Dermis microvascular lymphatic vessel endothelial cell (primary cell): ENCODE results near the gene PIGH. TPM values are rescaled to one million over a fixed set of nuclear protein-coding genes. Genes with fewer than 3 reads are reported as not detected.
"Not testable (repeated sequence)": the region's sequence is repeated elsewhere in the genome, so short reads cannot be mapped to it uniquely, and the experiment has no call there.

ENCODE experiments used
- DNase-seq, 2 donors: peaks; one replicate each; pipeline versions ENCODE4 v3.0.0 to v3.0.0-alpha.2; 2010; ENCODE audit warnings: low read depth in 2 of 2
- total RNA-seq: library from RNA; depleted of rRNA; stranded (reverse); fragments of >200 nt; gene quantifications from 2 replicates; pipeline ENCODE4 v1.2.1, GENCODE V29; 2014

The PIGH gene
- total RNA-seq, 1 donor from 2014 or later: 9.2 TPM

DNA sequence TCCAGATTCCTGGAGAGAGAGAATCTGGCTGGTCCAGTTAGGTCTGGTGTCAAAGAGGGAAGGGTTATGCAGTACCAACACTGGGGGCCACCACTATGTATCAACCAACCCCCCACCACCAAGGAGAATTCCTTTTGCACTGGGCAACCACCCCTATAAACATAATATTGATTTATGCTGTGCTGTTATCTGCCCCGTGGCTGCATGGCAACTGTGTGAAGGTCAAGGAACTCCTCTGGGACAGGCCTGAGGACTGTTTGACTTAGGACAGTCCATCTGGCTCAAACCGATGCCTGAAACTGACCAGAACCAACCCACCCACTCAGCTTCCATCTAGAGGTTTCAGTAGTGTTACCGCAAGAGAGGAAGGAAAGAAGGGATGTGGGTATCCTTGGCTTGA lies 46.5 kb downstream of the PIGH start:
- DNase-seq: no peak

DNA sequence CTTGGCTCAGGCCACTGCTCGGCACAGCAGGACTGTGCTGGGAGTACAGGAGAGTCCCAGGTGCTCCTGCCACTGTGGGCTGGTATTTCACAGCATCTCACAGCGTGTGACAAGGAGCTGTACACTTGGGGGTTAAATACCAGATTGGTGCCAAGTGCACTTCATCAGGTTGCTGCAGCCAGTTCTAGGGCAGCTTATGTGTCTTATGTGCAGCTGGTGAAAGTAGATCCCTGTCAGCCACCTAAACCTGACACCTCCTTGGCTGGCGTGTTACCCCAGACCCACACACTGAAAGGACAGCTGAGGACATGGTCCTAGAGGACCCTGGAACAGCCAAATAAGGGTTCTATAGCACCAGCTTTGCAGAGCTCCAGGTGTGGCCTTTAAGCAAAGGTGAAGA lies 48.1 kb downstream of the PIGH start:
- no peak for DNase-seq

DNA sequence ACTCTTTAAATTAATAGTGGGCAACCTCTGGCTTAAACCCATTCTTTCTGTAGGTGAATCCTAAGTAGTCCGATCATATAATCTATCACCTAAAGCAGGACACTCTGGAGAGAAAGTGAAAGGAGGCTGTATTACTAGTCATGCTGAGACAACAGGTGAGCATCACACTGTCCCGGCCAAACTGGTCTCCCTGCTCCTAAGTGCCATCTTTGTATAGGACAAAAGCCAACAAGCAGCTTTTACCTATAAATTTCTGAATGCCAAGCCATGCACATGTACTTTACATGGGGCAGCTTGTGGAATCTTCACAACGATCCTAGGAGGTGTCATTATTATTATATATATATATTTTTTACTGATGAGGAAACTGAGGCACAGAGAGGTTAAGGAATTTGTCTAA lies 48.9 kb downstream of the PIGH start:
- no peak for DNase-seq

DNA sequence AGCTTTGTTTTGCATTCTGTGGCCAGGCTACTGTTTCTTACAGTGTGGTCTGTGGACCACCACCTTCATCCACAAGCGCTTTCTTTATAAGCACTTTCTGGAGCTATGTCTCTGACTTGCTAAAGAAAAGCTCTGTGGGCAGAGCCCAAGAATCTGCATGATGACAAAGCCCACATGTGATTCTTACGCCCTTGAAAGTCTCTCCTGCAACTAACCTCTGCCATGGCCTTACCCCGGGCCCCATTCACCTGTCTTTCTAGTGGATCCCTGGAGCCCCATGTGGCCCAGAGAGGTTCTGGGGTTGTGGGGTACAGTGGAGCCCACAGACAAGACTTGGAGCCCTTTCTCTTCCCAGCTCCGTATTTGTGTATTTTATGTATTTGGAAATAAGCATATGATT lies 50.3 kb downstream of the PIGH start:
- DNase-seq: no peak

DNA sequence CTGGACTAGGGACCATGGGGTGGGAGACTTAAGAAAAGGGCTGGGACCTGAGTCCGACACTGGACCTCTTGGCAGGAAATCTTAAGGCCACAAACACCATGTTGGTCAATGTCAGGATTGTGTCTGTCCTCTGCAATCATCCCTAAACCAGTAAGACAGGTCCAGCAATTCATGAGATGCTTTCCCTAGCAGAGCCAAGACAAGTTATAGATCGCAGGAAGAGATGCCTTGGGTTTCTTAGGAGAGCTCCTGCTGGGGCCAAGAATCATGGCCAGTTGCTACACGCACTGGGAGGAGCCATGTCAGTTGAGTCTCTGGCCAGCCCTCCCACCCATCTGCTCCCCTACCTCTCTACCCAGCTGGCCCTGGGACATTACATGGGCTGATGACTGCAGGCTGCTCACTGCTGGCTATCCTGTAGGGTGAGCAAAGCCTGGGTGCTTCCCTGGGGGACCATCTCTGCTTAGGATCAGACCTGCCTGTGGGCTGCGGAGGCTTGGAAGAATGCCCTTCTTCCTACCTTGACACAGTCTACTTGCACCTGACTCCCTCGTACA lies 52.8 kb downstream of the PIGH start:
- no peak for DNase-seq

DNA sequence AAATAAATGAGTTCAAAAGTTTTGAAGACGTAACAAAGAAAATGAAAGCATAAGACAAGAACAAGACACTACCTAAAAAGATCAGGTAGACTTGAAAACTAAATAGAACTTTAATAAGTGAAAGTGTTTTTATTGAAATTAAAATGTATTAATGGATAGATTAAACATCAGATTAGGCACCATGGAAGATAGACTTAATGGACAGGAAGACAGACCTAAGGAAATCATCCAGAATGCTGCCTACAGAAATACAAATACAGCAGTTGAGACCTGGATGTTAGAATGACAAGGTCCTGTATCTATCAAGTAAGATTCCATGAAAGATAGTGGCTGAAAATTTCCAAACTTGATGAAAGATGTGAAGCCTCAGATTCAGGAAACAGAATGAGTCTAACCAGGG lies 55.5 kb downstream of the PIGH start:
- no peak for DNase-seq

DNA sequence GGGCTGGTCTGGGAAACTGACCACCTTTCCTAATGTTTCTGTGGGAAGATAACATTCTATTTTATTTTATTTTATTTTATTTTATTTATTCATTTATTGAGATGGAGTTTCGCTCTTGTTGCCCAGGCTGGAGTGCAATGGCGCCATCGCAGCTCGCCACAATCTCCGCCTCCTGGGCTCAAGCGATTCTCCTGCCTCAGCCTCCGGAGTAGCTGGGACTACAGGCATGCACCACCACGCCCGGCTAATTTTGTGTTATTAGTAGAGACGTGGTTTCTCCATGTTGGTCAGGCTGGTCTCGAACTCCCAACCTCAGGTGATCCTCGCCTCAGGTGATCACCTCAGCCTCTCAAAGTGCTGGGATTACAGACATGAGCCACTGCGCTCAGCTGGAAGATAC lies 57.4 kb downstream of the PIGH start:
- DNase-seq: not testable (repeated sequence)

DNA sequence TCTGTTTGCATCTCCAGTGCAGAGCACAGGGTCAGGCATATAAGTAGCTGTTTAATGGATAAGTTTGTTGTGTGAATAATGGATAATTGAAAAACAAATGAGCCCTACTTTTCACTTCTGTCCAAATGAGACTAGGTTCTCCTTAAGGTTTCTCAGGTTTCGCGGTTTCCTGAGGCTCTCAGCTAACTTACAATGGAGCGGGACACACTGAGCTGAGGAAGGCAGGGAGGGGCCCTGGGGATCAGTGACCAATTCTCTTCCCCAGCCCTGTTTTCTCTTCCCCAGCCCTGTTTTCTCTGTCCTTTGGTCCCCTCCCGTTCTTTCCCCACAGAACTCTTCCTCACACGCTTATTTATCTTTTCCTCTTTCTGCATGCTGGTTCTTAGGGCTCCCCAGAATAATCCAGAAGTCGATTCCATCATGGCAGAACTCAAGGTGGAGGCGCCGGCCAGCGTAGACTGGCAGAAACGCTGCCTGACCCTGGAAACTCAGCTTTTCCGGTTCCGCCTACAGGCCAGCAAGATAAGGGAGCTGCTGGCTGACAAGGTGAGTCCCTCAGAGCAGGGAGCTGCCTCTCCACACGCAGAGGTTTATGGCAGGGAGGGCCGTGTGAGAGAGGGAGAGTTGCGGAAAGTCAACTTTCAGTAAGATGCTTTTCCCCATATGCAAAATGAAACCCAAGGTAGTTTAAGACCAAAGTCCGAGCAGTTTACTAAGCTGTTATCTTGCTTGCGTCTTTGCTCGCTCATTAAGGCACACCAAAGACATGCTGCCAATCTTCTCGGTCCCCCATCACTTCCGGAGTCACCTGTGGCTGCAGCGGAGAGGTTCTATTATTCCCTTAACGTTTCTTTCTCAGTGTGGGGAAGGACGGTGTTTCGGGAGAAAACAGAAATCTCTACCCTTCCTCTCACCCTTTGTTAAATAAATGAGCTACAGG lies 58.4 kb downstream of the PIGH start:
- DNase-seq: no peak

Other genes starting within 250 kb of the PIGH start
- 46.9 and 47.4 TPM in 2 replicates for gene ATP6V1D, start 240.5 kb downstream of the PIGH start, total RNA-seq
- 122 and 135 TPM in 2 replicates for gene EIF2S1, start 239.9 kb downstream of the PIGH start, total RNA-seq
- 0.51 and 5.5 TPM in 2 replicates for gene PLEK2, start 188.1 kb downstream of the PIGH start, total RNA-seq
- gene TMEM229B, start 111.5 kb downstream of the PIGH start, total RNA-seq: 0.64 and 1.1 TPM in 2 replicates
- gene PLEKHH1, start 67.0 kb downstream of the PIGH start, total RNA-seq: 0.13 TPM in 2 replicates
- gene ARG2, start 19.7 kb upstream of the PIGH start, total RNA-seq: 29.2 and 39.7 TPM in 2 replicates
- gene VTI1B, start 74.4 kb upstream of the PIGH start, total RNA-seq: 36.2 and 51.2 TPM in 2 replicates
- 77.0 and 84.6 TPM in 2 replicates for gene RDH11, start 95.5 kb upstream of the PIGH start, total RNA-seq
- gene RDH12, start 101.6 kb upstream of the PIGH start, total RNA-seq: not detected in 2 replicates
- gene ZFYVE26, start 216.3 kb upstream of the PIGH start, total RNA-seq: 12.6 and 17.2 TPM in 2 replicates
- 6.3 and 9.2 TPM in 2 replicates for gene RAD51B, start 219.5 kb upstream of the PIGH start, total RNA-seq